GM18519 (cell line): ENCODE measurements around the gene ERP27.

Source experiments
- ATAC-seq: cut with Tn5 transposase; IDR thresholded peaks from one replicate; pipeline ENCODE4 v1.9.1; 2021; ENCODE audit warnings: mild to moderate bottlenecking, moderate library complexity; ENCODE audit not compliant: unreplicated experiment, low FRiP score

The ERP27 gene

DNA sequence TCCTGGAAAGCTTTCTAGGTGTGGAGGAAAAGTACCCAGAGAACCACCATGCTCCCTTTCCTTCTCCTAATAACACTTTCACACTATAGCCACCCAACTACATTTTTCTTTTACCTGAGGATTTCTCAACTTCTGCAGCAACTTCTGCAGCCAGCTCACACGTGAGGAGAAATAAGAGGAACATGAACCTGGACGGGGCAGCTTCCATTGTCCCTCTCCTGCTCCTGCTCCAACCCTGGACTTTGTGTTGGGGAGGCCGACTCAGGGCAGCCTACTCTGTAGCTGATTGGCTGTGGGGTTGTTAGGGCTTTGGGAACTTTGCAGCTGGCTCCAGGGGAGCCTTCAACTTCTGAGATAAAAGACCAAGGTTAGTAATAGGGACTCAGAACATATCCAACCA is at the start of gene ERP27:
ERP27 (minus strand) TSS at position 237 of the 400 bp plus-strand sequence; CDS start at position 208, 29 bp downstream.
- ATAC-seq, result no peak

DNA sequence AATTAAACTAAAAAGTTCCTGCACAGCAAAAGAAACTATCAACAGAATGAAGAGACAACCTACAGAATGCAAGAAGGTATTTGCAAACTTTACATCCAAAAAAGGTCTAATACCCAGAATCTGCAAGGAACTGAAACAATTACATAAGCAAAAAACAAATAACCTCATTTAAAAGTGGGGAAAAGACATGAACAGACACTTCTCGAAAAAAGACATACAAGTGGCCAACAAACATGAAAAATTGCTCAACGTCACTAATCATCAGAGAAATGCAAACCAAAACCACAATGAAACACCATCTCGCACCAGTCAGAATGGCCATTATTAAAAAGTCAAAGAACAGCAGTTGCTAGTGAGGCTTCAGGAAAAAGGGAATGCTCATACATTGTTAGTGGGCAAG is 49.7 kb upstream of the ERP27 start:
- ATAC-seq, result no peak

DNA sequence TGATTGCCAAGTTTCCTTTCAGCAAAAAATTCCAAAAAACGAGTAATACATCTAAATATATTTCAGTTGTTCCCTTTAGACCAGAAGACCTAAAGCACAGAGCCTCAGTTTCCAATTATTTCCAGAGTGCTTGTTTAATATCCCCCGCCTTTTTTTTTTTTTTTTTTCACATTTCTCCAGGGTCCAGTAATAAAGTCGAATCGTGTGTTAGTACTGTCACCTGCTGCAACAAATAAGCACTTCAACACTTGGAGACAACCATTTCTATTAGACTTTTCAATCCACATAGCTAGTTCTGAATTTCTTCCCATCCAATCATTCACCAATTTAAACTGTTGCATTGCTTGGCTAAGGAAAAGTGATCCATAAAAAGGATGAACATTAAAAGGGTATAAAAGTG is 48.1 kb upstream of the ERP27 start:
- ATAC-seq, result no peak

GRCh38 chr12:14984766-14985285 is 46.5 kb upstream of the ERP27 start:
- ATAC-seq, result no peak

- ATAC-seq, result no peak
These were observed 45.7 kb upstream of the ERP27 start for GRCh38 chr12:14984036-14984435.

DNA sequence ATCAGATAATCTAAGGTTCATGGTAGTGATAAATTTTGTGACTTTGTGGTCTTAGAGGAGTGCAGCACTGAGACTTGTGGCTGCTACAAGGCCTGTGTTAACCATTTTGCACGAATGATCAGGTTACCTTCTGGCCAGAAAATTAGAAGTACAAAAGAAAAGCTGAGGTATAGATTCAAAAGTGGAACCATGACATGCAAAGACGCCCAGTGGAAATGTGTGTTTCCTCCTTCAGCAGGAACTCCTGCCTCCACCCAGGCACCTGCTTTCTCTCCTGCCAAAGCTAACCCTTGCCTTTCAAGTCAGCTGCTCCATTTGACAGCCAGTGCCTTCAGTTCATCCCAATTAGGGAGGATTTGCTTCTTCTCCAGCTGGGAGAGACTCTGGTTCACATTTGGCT is 44.7 kb upstream of the ERP27 start:
- ATAC-seq, result no peak

- no peak for ATAC-seq
These were observed 44.2 kb upstream of the ERP27 start for GRCh38 chr12:14982562-14982961.

DNA sequence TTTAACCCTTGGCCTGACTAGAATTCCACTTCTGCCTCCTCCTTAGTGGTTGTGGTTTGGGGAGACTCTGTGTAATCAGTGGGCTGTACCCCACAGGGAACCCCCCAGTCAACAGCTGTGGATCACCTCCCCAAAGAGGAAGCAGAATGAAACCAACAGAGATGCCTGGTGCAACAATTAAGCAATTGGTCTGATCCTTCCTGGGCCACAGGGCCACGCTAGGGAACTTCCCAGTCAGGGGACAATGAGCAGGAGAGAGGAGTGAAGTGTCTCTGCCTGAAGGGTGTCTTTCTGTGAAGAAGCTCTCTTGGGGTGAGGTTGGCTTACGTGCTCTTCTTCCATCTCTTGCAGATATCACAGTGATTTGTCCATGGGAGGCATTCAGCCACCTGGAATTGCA is 42.7 kb upstream of the ERP27 start:
- ATAC-seq, result no peak

DNA sequence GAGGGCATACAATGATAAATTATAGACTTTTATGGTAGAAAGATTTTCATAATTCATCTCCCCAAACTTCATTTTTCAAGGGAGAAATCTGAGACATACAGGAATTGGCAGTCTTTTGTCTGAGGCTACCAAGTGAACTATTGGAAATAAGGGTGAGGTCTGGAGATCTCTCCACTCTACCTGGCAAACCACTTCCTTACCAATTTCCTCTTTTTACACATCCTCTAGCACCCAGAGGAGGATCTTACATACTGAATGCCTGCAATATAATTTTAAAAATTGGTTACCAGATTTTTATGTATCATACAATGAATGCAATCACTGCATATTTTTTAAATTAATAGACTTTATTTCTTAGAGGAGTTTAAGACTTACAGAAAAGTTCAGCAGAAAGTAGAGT is 41.1 kb upstream of the ERP27 start:
- no peak for ATAC-seq

DNA sequence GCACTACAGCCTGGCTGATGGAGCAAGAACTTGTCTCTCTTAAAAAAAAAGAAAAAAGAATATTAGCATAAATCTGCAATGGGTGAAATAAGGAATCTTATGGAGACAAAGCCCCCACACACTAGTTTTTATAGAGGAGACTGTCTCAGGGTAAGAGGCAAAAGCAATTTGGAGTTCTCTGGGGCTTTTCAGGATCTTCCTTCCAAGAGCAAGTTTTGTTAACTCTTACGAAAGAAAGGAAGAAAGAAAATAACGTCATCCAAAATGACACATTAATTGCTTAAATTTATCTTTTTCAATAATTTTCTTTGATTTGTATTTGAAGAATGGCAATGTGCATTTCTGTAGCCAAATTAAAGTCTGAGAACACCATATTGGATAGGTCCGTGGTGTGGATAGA is 38.3 kb upstream of the ERP27 start:
- ATAC-seq, result no peak

- no peak for ATAC-seq
These were observed 37.1 kb upstream of the ERP27 start for GRCh38 chr12:14975457-14975856.

- ATAC-seq, result no peak
These were observed 36.3 kb upstream of the ERP27 start for GRCh38 chr12:14974633-14975032.

- ATAC-seq, result no peak
These were observed 34.5 kb upstream of the ERP27 start, which contains the start of gene PDE6H for GRCh38 chr12:14972816-14973215. PDE6H (plus strand) TSS chr12:14973042; CDS start chr12:14978013, 4,971 bp downstream.

- no peak for ATAC-seq
These were observed 32.1 kb upstream of the ERP27 start for GRCh38 chr12:14970473-14970872.

GRCh38 chr12:14968478-14968877 is 30.1 kb upstream of the ERP27 start:
- no peak for ATAC-seq

DNA sequence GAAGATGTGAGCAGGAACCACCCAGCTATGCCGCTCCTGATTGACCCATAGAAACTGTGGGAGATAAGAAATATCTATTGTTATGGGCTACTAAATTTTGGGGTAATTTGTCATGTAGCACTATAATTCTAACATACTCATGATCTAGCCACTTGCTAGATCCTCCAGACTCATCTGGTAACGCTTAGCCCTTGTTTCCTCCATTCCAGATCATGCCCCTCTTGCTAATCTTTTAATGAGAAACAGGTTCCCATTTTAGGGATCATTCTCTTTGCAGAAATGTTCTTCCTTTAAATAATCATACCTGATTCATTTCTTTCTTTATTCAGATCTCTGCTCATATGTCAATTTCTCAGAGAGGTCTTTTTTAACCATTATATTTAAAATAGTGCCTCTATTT is 26.9 kb upstream of the ERP27 start:
- ATAC-seq, result no peak

GRCh38 chr12:14964406-14964805 is 26.1 kb upstream of the ERP27 start:
- ATAC-seq, result no peak

DNA sequence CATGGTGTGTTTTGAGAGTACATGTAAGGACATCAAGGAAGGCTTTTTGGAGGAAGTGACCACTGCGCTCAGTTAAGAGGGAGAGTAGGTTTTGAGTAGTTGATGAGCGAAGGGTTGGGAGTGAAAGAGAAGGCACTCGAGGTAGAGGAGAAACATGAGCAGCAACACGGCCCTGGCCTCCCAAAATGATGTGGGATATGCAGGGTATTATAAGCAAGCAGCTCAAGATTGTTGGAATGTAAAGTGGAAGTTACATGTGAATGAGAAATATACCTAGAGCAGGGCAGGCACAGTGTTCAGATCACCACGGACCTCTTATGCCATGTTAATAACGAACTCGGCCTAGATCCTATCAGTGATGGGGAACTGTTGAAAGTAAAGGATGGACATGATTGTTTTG is 25.2 kb upstream of the ERP27 start:
- no peak for ATAC-seq

- no peak for ATAC-seq
These were observed 24.5 kb upstream of the ERP27 start for GRCh38 chr12:14962797-14963196.

DNA sequence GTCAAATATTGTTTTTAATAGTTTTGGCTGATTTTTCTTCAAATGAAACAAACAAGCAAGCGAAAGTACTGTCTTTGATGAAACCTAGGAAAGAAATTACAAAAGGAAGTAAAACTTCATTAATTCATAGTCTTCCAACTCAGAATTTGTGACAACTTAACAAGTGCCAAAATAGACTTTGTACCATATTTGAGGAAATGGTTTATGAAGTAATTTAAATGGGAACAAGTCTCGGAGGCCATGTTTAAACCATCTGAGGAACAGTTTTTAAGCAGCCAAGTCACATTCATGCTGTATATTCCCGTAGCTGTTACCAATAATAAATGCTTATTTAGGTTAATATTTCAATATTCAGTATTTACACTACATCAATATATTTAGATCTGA is 23.8 kb upstream of the ERP27 start:
- no peak for ATAC-seq

GRCh38 chr12:14961466-14962152 is 23.3 kb upstream of the ERP27 start, which contains the start of gene ARHGDIB:
ARHGDIB (minus strand) TSS chr12:14961601; CDS start chr12:14950712, 10,889 bp downstream.
- ATAC-seq, result peak; percentile 67
